SK-N-SH (cell line): Measurements from ENCODE around the gene PHF21A. TPM values are rescaled to one million over a fixed set of nuclear protein-coding genes. Genes with fewer than 3 reads are reported as not detected.

Experiments used
- CTCF ChIA-PET: fragments of 300-600, 350-600 bp; formaldehyde crosslinking; extraction: SDS; loops from one replicate; lab custom pipeline; 2021; lab: Yijun Ruan, JAX
- POLR2A ChIA-PET: fragments of 350-600 bp; sonication (Branson Sonifier 250); formaldehyde crosslinking; extraction: SDS; loops from one replicate; lab custom pipeline; 2020; ENCODE audit warnings: antibody characterized with exemption, inconsistent platforms; lab: Yijun Ruan, JAX
- DNase-seq: peaks from one replicate; pipeline ENCODE4 v3.0.0; 2012
- H2AFZ ChIP-seq: fragments of 200-600 bp; sonication (generic); 2 replicates; pipeline ENCODE4 v1.8.1; 2016; ENCODE audit warnings: antibody characterized with exemption, mild to moderate bottlenecking, low read depth
- H3F3A ChIP-seq: fragments of 200-600 bp; sonication (generic); replicated peaks from 2 replicates; pipeline ENCODE3; 2016; ENCODE audit warnings: antibody characterized with exemption, mild to moderate bottlenecking; ENCODE audit not compliant: insufficient read depth
- H3K27ac ChIP-seq, 2 experiments: fragments of 200-500 bp in 1 of 2; fragments of 200-600 bp in 1 of 2; sonication (Bioruptor generic) in 1 of 2; sonication (generic), shearing (Covaris generic) in 1 of 2; 2 replicates each; pipeline versions ENCODE4 v1.5.1 to v1.6.1; 2014 to 2016; ENCODE audit warnings: low read depth in 2 of 2, inconsistent platforms in 1 of 2, low read length in 1 of 2, mild to moderate bottlenecking in 1 of 2, mixed read lengths in 1 of 2
- H3K27me3 ChIP-seq: fragments of 200-600 bp; sonication (generic), shearing (Covaris generic); 2 replicates; pipeline ENCODE4 v1.6.1; 2016; ENCODE audit warnings: mixed run types; ENCODE audit not compliant: insufficient read depth
- H3K36me3 ChIP-seq, 2 experiments: fragments of 200-500 bp in 1 of 2; fragments of 200-600 bp in 1 of 2; sonication (Bioruptor generic) in 1 of 2; sonication (generic) in 1 of 2; replicated peaks in 1 of 2; 2 replicates each; pipeline versions ENCODE3 to v1.5.1; 2014 to 2016; ENCODE audit warnings: low read length in 1 of 2, mild to moderate bottlenecking in 1 of 2; ENCODE audit not compliant: insufficient read depth in 2 of 2, control insufficient read depth in 1 of 2
- H3K4me1 ChIP-seq, 2 experiments: fragments of 200-500 bp in 1 of 2; fragments of 200-600 bp in 1 of 2; sonication (Bioruptor generic) in 1 of 2; sonication (generic), shearing (Covaris generic) in 1 of 2; 2 replicates each; pipeline versions ENCODE4 v1.5.1 to v1.6.1; 2014 to 2016; ENCODE audit warnings: low read depth in 1 of 2, low read length in 1 of 2, mixed run types in 1 of 2; ENCODE audit not compliant: insufficient read depth in 2 of 2, control insufficient read depth in 1 of 2
- H3K4me2 ChIP-seq: fragments of 200-600 bp; sonication (generic), shearing (Covaris generic); 2 replicates; pipeline ENCODE4 v1.6.1; 2017; ENCODE audit warnings: mixed run types
- H3K4me3 ChIP-seq, 2 experiments: fragments of 200-500 bp in 1 of 2; fragments of 200-600 bp in 1 of 2; sonication (Bioruptor generic) in 1 of 2; sonication (generic), shearing (Covaris generic) in 1 of 2; 2 replicates each; pipeline versions ENCODE4 v1.5.1 to v1.8.1; 2014 to 2016; ENCODE audit warnings: low read depth in 2 of 2, inconsistent platforms in 1 of 2, low read length in 1 of 2, mild to moderate bottlenecking in 1 of 2, mixed read lengths in 1 of 2, moderate library complexity in 1 of 2
- H3K79me2 ChIP-seq: fragments of 200-600 bp; sonication (generic); 2 replicates; pipeline ENCODE4 v1.8.1; 2017; ENCODE audit warnings: mild to moderate bottlenecking; ENCODE audit not compliant: insufficient read depth
- H3K9ac ChIP-seq: fragments of 200-600 bp; sonication (generic); 2 replicates; pipeline ENCODE4 v1.6.1; 2017; ENCODE audit warnings: mixed run types
- H3K9me2 ChIP-seq: fragments of 200-600 bp; sonication (generic); 2 replicates; pipeline ENCODE4 v1.6.1; 2017; ENCODE audit warnings: mixed run types
- H3K9me3 ChIP-seq: fragments of 200-600 bp; sonication (generic); 2 replicates; pipeline ENCODE4 v1.6.1; 2017; ENCODE audit warnings: mixed run types, mild to moderate bottlenecking, moderate library complexity
- H4K20me1 ChIP-seq: fragments of 200-600 bp; sonication (generic); 2 replicates; pipeline ENCODE4 v1.6.1; 2017; ENCODE audit warnings: mild to moderate bottlenecking, mixed run types; ENCODE audit not compliant: insufficient read depth
- CHD2 ChIP-seq: fragments of 150-350 bp; IDR thresholded peaks from 2 replicates; pipeline ENCODE4 v1.6.1; 2018; ENCODE audit warnings: low read length; ENCODE audit not compliant: partially characterized antibody
- FOXJ3 ChIP-seq: sonication (generic); formaldehyde crosslinking; IDR thresholded peaks from 2 replicates; pipeline ENCODE4 v1.5.1; 2020; ENCODE audit warnings: mild to moderate bottlenecking, missing genetic modification reagents
- FOXM1 ChIP-seq: IDR thresholded peaks from 2 replicates; pipeline ENCODE4 v1.4.0; 2012; ENCODE audit warnings: low read depth, mild to moderate bottlenecking
- GABPA ChIP-seq: IDR thresholded peaks from 2 replicates; pipeline ENCODE4 v1.4.0; 2012; ENCODE audit warnings: low read depth, mild to moderate bottlenecking
- JUND ChIP-seq: IDR thresholded peaks from 2 replicates; pipeline ENCODE4 v1.4.0; 2012
- MXI1 ChIP-seq: IDR thresholded peaks from 2 replicates; pipeline ENCODE4 v1.6.1; 2012; ENCODE audit warnings: mild to moderate bottlenecking, low read depth, low read length, improper control_type of control experiment
- POLR2AphosphoS5 ChIP-seq: IDR thresholded peaks from 2 replicates; pipeline ENCODE4 v1.6.1; 2012; ENCODE audit warnings: low read depth, low read length
- RAD21 ChIP-seq: IDR thresholded peaks from 2 replicates; pipeline ENCODE4 v1.6.1; 2012; ENCODE audit warnings: mild to moderate bottlenecking, low read length
- RCOR1 ChIP-seq: fragments of 150-350 bp; IDR thresholded peaks from 2 replicates; pipeline ENCODE4 v1.6.1; 2017; ENCODE audit warnings: antibody characterized with exemption, low read length
- RFX5 ChIP-seq: IDR thresholded peaks from 2 replicates; pipeline ENCODE4 v1.6.1; 2012; ENCODE audit warnings: mild to moderate bottlenecking, improper control_type of control experiment, low read length
- TAF1 ChIP-seq: IDR thresholded peaks from 2 replicates; pipeline ENCODE4 v1.6.1; 2012; ENCODE audit warnings: low read depth, mild to moderate bottlenecking, low read length, moderate library complexity, borderline replicate concordance
- TEAD4 ChIP-seq: IDR thresholded peaks from 2 replicates; pipeline ENCODE4 v1.4.0; 2012; ENCODE audit warnings: mild to moderate bottlenecking, borderline replicate concordance; ENCODE audit not compliant: insufficient read depth
- WGBS: methylation state at CpG from one replicate; pipeline ENCODE4 v1.1.6; 2017; ENCODE audit warnings: low lambda C conversion rate; 5-methylcytosine and 5-hydroxymethylcytosine counted together
- polyA plus RNA-seq, 3 experiments: library from polyadenylated mRNA; depleted of rRNA; stranded (reverse); fragments of >200 nt; gene quantifications; 2 replicates each; pipeline ENCODE4 v1.2.3, GENCODE V29; 2012
- TF ChIP-seq, protein P1 (sequence below): fragments of 150-350 bp; IDR thresholded peaks from 2 replicates; pipeline ENCODE4 v1.6.1; 2017; ENCODE audit warnings: antibody characterized with exemption, low read length, low read depth, borderline replicate concordance
- TF ChIP-seq, protein P2 (sequence below): fragments of 150-350 bp; IDR thresholded peaks from 2 replicates; pipeline ENCODE4 v1.6.1; 2016; ENCODE audit warnings: mild to moderate bottlenecking, low read depth, low read length
- TF ChIP-seq, protein P3 (sequence below): IDR thresholded peaks from 2 replicates; pipeline ENCODE4; 2012
- TF ChIP-seq, protein P4 (sequence below): fragments of 200-600 bp; sonication (generic); IDR thresholded peaks from 2 replicates; pipeline ENCODE4 v1.6.1; 2017; ENCODE audit warnings: antibody characterized with exemption, mild to moderate bottlenecking, moderate library complexity
- TF ChIP-seq, protein P5 (sequence below): IDR thresholded peaks from 2 replicates; pipeline ENCODE4 v1.6.1; 2012; ENCODE audit warnings: mild to moderate bottlenecking, low read depth, low read length, moderate library complexity

The PHF21A gene
- polyA plus RNA-seq, 1 of the 3 experiments (the other 2 are of a cell fraction) = 18.8 TPM

DNA sequence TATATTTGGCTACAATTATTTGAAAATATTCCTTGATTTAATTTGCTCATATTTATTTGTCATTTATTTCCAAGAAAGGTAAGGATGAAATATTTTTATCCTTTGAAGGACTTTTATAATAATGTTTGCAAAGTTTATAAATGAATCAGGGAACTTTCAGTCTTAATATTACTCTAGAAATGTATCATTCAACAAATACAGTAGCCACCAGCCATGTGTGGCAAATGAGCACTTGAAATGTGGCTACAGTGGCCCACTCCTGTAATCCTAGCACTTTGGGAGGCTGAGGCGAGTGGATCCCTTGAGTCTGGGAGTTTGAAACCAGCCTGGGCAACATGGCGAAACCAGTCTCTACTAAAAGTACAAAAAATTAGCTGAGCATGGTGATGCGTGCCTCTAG lies 20.3 kb upstream of the PHF21A start:
- no peaks in the 10 kb centered on the region for H3K79me2 ChIP-seq
- DNase-seq = no peak
- no peak overlapping the region for H3K9ac ChIP-seq
- POLR2A ChIA-PET = no interaction called here
- H3K4me2 ChIP-seq = no peak overlapping the region
- H3K27ac ChIP-seq = no peak overlapping the region
- H3K27me3 ChIP-seq = no peaks in the 10 kb centered on the region
- H3K9me2 ChIP-seq = no peaks in the 10 kb centered on the region
- H3K36me3 ChIP-seq = no peaks in the 10 kb centered on the region
- H3K4me1 ChIP-seq = no peaks in the 10 kb centered on the region
- no peaks in the 10 kb centered on the region for H3K9me3 ChIP-seq
- no peak overlapping the region for H2AFZ ChIP-seq
- CTCF ChIA-PET = interaction anchor here (1.5 kb wide), 1 partner anchor 98 kb away, joined by 4 read pairs; no protein-coding TSS in a partner anchor
- no peak for TF ChIP-seq FOXJ3
- TF ChIP-seq GABPA = no peak
- no peak for TF ChIP-seq TAF1
- TF ChIP-seq, protein P1, sequence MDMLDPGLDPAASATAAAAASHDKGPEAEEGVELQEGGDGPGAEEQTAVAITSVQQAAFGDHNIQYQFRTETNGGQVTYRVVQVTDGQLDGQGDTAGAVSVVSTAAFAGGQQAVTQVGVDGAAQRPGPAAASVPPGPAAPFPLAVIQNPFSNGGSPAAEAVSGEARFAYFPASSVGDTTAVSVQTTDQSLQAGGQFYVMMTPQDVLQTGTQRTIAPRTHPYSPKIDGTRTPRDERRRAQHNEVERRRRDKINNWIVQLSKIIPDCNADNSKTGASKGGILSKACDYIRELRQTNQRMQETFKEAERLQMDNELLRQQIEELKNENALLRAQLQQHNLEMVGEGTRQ = no peak
- TF ChIP-seq MXI1 = no peak
- WGBS = 75% methylated on average over 3 of the region's 3 CpGs
- H3K4me3 ChIP-seq = no peak overlapping the region
- H4K20me1 ChIP-seq = no peaks in the 10 kb centered on the region
- H3F3A ChIP-seq = no peaks in the 10 kb centered on the region

DNA sequence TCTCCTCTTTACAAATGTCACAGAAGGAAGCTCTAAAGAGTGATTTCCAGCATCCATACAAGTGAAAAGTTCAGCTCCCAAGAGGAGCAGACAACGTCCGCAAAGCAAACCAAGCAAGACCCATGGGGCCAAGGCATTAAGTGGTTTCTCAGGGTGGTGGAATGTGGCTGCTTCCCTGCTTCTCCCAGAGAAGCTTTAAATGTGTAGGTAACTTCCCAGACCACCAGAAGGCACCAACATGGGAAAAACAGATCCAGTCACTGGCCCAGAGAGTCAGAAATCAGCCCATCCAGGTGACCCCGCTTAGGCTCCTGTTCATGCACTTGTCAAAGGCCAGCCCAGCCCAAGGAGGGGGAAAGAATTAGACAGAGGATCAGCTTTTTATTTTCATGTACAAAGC lies 13.3 kb upstream of the PHF21A start:
- CTCF ChIA-PET = interaction anchor here (0.8 to 2.1 kb wide), 4 partner anchors 16 to 174 kb away, joined by 3 to 8 read pairs (median 5); no protein-coding TSS in a partner anchor
- WGBS = 96% methylated on average over 3 of the region's 3 CpGs

More for the DNA sequence above, 13.3 kb upstream of the PHF21A start:
- DNase-seq = no peak
- POLR2A ChIA-PET = no interaction called here
- Histone ChIP-seq H3K4me1 (no peaks in the 10 kb centered on the region), H3K9ac (no peak overlapping the region), H3K9me2 (no peaks in the 10 kb centered on the region), H3K4me3 (no peak overlapping the region), H3K36me3 (no peaks in the 10 kb centered on the region), H3K79me2 (no peaks in the 10 kb centered on the region), H3K27ac (no peak overlapping the region), H2AFZ (no peak overlapping the region), H3K4me2 (no peak overlapping the region), H3K9me3 (no peaks in the 10 kb centered on the region), H3K27me3 (no peaks in the 10 kb centered on the region), H4K20me1 (no peaks in the 10 kb centered on the region), H3F3A (no peaks in the 10 kb centered on the region)
- TF ChIP-seq, protein P2, sequence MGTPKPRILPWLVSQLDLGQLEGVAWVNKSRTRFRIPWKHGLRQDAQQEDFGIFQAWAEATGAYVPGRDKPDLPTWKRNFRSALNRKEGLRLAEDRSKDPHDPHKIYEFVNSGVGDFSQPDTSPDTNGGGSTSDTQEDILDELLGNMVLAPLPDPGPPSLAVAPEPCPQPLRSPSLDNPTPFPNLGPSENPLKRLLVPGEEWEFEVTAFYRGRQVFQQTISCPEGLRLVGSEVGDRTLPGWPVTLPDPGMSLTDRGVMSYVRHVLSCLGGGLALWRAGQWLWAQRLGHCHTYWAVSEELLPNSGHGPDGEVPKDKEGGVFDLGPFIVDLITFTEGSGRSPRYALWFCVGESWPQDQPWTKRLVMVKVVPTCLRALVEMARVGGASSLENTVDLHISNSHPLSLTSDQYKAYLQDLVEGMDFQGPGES = no peak
- no peak for TF ChIP-seq RCOR1
- TF ChIP-seq TEAD4 = no peak
- TF ChIP-seq, protein P3, sequence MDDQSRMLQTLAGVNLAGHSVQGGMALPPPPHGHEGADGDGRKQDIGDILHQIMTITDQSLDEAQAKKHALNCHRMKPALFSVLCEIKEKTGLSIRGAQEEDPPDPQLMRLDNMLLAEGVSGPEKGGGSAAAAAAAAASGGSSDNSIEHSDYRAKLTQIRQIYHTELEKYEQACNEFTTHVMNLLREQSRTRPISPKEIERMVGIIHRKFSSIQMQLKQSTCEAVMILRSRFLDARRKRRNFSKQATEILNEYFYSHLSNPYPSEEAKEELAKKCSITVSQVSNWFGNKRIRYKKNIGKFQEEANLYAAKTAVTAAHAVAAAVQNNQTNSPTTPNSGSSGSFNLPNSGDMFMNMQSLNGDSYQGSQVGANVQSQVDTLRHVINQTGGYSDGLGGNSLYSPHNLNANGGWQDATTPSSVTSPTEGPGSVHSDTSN = no peak
- TF ChIP-seq, protein P4, sequence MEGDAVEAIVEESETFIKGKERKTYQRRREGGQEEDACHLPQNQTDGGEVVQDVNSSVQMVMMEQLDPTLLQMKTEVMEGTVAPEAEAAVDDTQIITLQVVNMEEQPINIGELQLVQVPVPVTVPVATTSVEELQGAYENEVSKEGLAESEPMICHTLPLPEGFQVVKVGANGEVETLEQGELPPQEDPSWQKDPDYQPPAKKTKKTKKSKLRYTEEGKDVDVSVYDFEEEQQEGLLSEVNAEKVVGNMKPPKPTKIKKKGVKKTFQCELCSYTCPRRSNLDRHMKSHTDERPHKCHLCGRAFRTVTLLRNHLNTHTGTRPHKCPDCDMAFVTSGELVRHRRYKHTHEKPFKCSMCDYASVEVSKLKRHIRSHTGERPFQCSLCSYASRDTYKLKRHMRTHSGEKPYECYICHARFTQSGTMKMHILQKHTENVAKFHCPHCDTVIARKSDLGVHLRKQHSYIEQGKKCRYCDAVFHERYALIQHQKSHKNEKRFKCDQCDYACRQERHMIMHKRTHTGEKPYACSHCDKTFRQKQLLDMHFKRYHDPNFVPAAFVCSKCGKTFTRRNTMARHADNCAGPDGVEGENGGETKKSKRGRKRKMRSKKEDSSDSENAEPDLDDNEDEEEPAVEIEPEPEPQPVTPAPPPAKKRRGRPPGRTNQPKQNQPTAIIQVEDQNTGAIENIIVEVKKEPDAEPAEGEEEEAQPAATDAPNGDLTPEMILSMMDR = no peak
- TF ChIP-seq RFX5 = no peak
- TF ChIP-seq RAD21 = no peak
- TF ChIP-seq CHD2 = no peak
- TF ChIP-seq, protein P5, sequence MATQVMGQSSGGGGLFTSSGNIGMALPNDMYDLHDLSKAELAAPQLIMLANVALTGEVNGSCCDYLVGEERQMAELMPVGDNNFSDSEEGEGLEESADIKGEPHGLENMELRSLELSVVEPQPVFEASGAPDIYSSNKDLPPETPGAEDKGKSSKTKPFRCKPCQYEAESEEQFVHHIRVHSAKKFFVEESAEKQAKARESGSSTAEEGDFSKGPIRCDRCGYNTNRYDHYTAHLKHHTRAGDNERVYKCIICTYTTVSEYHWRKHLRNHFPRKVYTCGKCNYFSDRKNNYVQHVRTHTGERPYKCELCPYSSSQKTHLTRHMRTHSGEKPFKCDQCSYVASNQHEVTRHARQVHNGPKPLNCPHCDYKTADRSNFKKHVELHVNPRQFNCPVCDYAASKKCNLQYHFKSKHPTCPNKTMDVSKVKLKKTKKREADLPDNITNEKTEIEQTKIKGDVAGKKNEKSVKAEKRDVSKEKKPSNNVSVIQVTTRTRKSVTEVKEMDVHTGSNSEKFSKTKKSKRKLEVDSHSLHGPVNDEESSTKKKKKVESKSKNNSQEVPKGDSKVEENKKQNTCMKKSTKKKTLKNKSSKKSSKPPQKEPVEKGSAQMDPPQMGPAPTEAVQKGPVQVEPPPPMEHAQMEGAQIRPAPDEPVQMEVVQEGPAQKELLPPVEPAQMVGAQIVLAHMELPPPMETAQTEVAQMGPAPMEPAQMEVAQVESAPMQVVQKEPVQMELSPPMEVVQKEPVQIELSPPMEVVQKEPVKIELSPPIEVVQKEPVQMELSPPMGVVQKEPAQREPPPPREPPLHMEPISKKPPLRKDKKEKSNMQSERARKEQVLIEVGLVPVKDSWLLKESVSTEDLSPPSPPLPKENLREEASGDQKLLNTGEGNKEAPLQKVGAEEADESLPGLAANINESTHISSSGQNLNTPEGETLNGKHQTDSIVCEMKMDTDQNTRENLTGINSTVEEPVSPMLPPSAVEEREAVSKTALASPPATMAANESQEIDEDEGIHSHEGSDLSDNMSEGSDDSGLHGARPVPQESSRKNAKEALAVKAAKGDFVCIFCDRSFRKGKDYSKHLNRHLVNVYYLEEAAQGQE = no peak
- TF ChIP-seq POLR2AphosphoS5 = no peak
- TF ChIP-seq FOXM1 = no peak
- no peak for TF ChIP-seq JUND
